HEK293 (cell line): ENCODE measurements around the gene CAD.
"Not testable (repeated sequence)": the region's sequence is repeated elsewhere in the genome, so short reads cannot be mapped to it uniquely, and the experiment has no call there.

Source experiments
- CTCF ChIA-PET: fragments of 350-600 bp; formaldehyde crosslinking; extraction: SDS; loops from one replicate; lab custom pipeline; 2021; ENCODE audit warnings: antibody characterized with exemption; lab: Yijun Ruan, JAX
- POLR2A ChIA-PET: fragments of 300-600 bp; formaldehyde crosslinking; extraction: SDS; loops from one replicate; lab custom pipeline; 2020; ENCODE audit warnings: antibody characterized with exemption, inconsistent platforms; lab: Yijun Ruan, JAX
- H3K27ac ChIP-seq: fragments of 200-500 bp; sonication (Bioruptor generic); 2 replicates; pipeline ENCODE4 v1.5.1; 2014; ENCODE audit warnings: low read depth, low read length, control low read depth, inconsistent platforms; ENCODE audit errors: extremely low read depth
- H3K36me3 ChIP-seq, 2 experiments: fragments of 200-500 bp in 1 of 2; sonication (Bioruptor generic) in 1 of 2; 1 replicate in 1 of 2; 2 replicates in 1 of 2; pipeline ENCODE4 v1.5.1; 2014 to 2017; ENCODE audit warnings: inconsistent platforms in 2 of 2, low read length in 2 of 2; ENCODE audit not compliant: control insufficient read depth in 2 of 2, insufficient read depth in 1 of 2
- H3K4me1 ChIP-seq: fragments of 200-500 bp; sonication (Bioruptor generic); 2 replicates; pipeline ENCODE4 v1.5.1; 2014; ENCODE audit warnings: mild to moderate bottlenecking, low read length, inconsistent platforms; ENCODE audit not compliant: control insufficient read depth, insufficient read depth
- H3K4me3 ChIP-seq: 2 replicates; pipeline ENCODE4 v1.5.1; 2011; ENCODE audit warnings: low read depth, mild to moderate bottlenecking, control low read depth, low read length, moderate library complexity
- H3K9me3 ChIP-seq: fragments of 200-500 bp; sonication (Bioruptor generic); 2 replicates; pipeline ENCODE4 v1.5.1; 2014; ENCODE audit warnings: low read depth, low read length, inconsistent platforms; ENCODE audit not compliant: control insufficient read depth, insufficient read depth
- BCL11A ChIP-seq: fragments of 450-650 bp; formaldehyde crosslinking; IDR thresholded peaks from 2 replicates; pipeline ENCODE4 v1.5.1; 2016; ENCODE audit warnings: low read depth, missing biosample characterization, missing genetic modification characterization
- HOXC10 ChIP-seq: sonication (generic); formaldehyde crosslinking; IDR thresholded peaks from 2 replicates; pipeline ENCODE4 v1.8.1; 2023; ENCODE audit warnings: mild to moderate bottlenecking, missing genetic modification reagents
- SCRT2 ChIP-seq: fragments of 450-650 bp; formaldehyde crosslinking; IDR thresholded peaks from 2 replicates; pipeline ENCODE4 v1.5.1; 2016; ENCODE audit warnings: missing biosample characterization, missing genetic modification characterization
- ZBTB21 ChIP-seq: fragments of 450-650 bp; formaldehyde crosslinking; IDR thresholded peaks from 2 replicates; pipeline ENCODE4 v1.5.1; 2017; ENCODE audit warnings: missing biosample characterization, missing genetic modification characterization
- ZFP3 ChIP-seq: fragments of 450-650 bp; formaldehyde crosslinking; IDR thresholded peaks from 2 replicates; pipeline ENCODE4 v1.5.1; 2016; ENCODE audit warnings: low read depth, missing biosample characterization, missing genetic modification characterization
- ZNF146 ChIP-seq: fragments of 450-650 bp; formaldehyde crosslinking; IDR thresholded peaks from 2 replicates; pipeline ENCODE4 v1.5.1; 2016; ENCODE audit warnings: missing biosample characterization, missing genetic modification characterization
- ZNF266 ChIP-seq: fragments of 450-650 bp; formaldehyde crosslinking; IDR thresholded peaks from 2 replicates; pipeline ENCODE4 v1.5.1; 2016; ENCODE audit warnings: missing biosample characterization, missing genetic modification characterization, low read depth
- ZNF280D ChIP-seq: fragments of 450-650 bp; formaldehyde crosslinking; IDR thresholded peaks from 2 replicates; pipeline ENCODE4 v1.5.1; 2016; ENCODE audit warnings: missing biosample characterization, missing genetic modification characterization
- ZNF629 ChIP-seq: fragments of 450-650 bp; formaldehyde crosslinking; IDR thresholded peaks from 2 replicates; pipeline ENCODE4 v1.5.1; 2017; ENCODE audit warnings: missing biosample characterization, missing genetic modification characterization
- ZNF776 ChIP-seq: fragments of 450-650 bp; formaldehyde crosslinking; IDR thresholded peaks from 2 replicates; pipeline ENCODE4 v1.5.0; 2017; ENCODE audit warnings: missing biosample characterization, missing genetic modification characterization, borderline replicate concordance
- ZSCAN16 ChIP-seq: fragments of 450-650 bp; formaldehyde crosslinking; IDR thresholded peaks from 2 replicates; pipeline ENCODE4 v1.5.1; 2016; ENCODE audit warnings: missing biosample characterization, missing genetic modification characterization
- TF ChIP-seq, protein P1 (sequence below): fragments of 450-650 bp; formaldehyde crosslinking; IDR thresholded peaks from 2 replicates; pipeline ENCODE4 v1.5.1; 2016; ENCODE audit warnings: missing biosample characterization, missing genetic modification characterization

The CAD gene

GRCh38 chr2:27194538-27195354, 22.4 kb upstream of the CAD start (continued):
- TF ChIP-seq, protein P1, sequence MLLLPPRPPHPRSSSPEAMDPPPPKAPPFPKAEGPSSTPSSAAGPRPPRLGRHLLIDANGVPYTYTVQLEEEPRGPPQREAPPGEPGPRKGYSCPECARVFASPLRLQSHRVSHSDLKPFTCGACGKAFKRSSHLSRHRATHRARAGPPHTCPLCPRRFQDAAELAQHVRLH (tag by site-specific recombination) = peak; percentile 48; the same call in 1 of the 2 replicates
- TF ChIP-seq SCRT2 (no peak), ZNF629 (0 out of 2 replicates have a peak, but pooled peaks have one; percentile 17), ZNF266 (tag by site-specific recombination) (no peak), BCL11A (tag by site-specific recombination) (peak; percentile 67; the same call in 1 of the 2 replicates), ZNF776 (tag by site-specific recombination) (no peak), ZBTB21 (tag by site-specific recombination) (0 out of 2 replicates have a peak, but pooled peaks have one; percentile 20), ZFP3 (no peak), HOXC10 (CRISPR knock-in tag) (no peak)

GRCh38 chr2:27195799-27196198, 21.4 kb upstream of the CAD start:
- TF ChIP-seq ZNF146 (tag by site-specific recombination) (peak; percentile 92), ZNF280D (tag by site-specific recombination) (0 out of 2 replicates have a peak, but pooled peaks have one; percentile 47)
- TF ChIP-seq, protein P1 (tag by site-specific recombination) = peak; percentile 65; the same call in 1 of the 2 replicates
- H3K9me3 ChIP-seq, H3K4me3 ChIP-seq, H3K27ac ChIP-seq, POLR2A ChIA-PET, H3K4me1 ChIP-seq: not testable (repeated sequence)
- CTCF ChIA-PET = interaction anchor here (1.5 kb wide), 1 partner anchor 26 kb away, joined by 5 read pairs; no protein-coding TSS in a partner anchor
- peaks cover 0 to 13% of the 10 kb centered on the region in 2 experiments; a peak in 1 of 3 replicates for H3K36me3 ChIP-seq

DNA sequence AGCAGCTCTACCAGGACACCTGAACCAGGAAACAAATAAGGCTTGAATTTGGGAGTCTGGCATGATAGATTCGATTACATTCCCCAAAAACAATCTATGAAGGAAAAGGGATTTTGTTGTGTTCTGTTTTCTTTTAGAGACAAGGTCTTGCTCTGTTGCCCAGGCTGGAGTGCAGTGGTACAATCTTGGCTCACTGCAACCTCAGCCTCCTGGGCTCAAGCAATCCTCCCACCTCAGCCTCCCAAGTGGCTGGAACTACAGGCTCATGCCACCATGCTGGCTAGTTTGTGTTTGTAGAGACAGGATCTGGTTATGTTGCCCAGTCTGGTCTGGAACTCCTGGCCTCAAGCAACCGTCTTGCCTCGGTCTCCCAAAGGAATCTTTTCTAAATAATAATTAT, 19.1 kb upstream of the CAD start:
- POLR2A ChIA-PET, H3K4me1 ChIP-seq, H3K27ac ChIP-seq, CTCF ChIA-PET, H3K4me3 ChIP-seq, H3K9me3 ChIP-seq: not testable (repeated sequence)
- H3K36me3 ChIP-seq = peaks cover 0 to 32% of the 10 kb centered on the region in 2 experiments; a peak in 2 of 3 replicates

DNA sequence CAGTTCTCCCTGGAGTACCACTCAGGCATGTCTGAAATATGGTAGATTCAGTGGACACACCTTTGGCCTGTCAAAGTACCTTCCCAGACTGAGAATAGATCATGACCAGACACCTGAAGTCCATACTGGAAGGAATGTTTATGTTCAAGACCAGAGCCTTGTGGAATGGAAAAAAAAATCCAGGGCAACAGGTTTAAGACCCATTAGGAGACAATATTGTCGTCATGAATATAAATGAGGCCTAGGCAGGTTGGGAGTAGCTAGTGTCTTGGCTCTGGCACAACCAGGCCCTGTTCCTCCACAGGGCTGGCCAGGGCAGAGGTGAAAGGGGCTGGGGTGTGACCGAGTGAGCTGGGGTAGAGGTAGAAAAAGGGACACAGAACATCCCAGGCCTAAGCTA, 18.5 kb upstream of the CAD start:
- ChIA-PET POLR2A (interaction anchor here (0.6 kb wide), 1 partner anchor 111 kb away, joined by 6 read pairs; no protein-coding TSS in a partner anchor), CTCF (interaction anchor here (0.7 to 0.8 kb wide), 3 partner anchors 64 to 99 kb away, joined by 3 to 7 read pairs (median 4); partner anchors contain the start of gene PREB)
- H3K27ac ChIP-seq = no peak overlapping the region

More for the DNA sequence above, 18.5 kb upstream of the CAD start:
- Histone ChIP-seq H3K9me3 (no peaks in the 10 kb centered on the region), H3K36me3 (peaks cover 0 to 37% of the 10 kb centered on the region in 2 experiments; a peak in 2 of 3 replicates), H3K4me3 (no peak overlapping the region), H3K4me1 (peaks cover 3% of the 10 kb centered on the region; the same call in 1 of the 2 replicates)
- TF ChIP-seq SCRT2 (peak; percentile 78), ZSCAN16 (tag by site-specific recombination) (no peak)
